Brain microvascular endothelial cell (primary cell): Measurements from ENCODE around the gene THADA.

Source experiments
- DNase-seq: peaks from one replicate; pipeline ENCODE4 v3.0.0-alpha.2; 2020
- H3K27ac ChIP-seq: fragments of 250-450 bp; sonication (Bioruptor Pico); 2 replicates; pipeline ENCODE4 v1.5.1; 2020; ENCODE audit warnings: mild to moderate bottlenecking, moderate library complexity
- H3K27me3 ChIP-seq: fragments of 250-450 bp; sonication (Bioruptor Pico); replicated peaks from 2 replicates; pipeline ENCODE4 v1.5.1; 2020; ENCODE audit warnings: mild to moderate bottlenecking
- H3K36me3 ChIP-seq: fragments of 250-450 bp; sonication (Bioruptor Pico); replicated peaks from 2 replicates; pipeline ENCODE4 v1.5.1; 2020; ENCODE audit warnings: mild to moderate bottlenecking
- H3K4me3 ChIP-seq: 2 replicates; pipeline ENCODE4 v1.5.1; 2011; ENCODE audit warnings: low read depth, mild to moderate bottlenecking, control low read depth, low read length, moderate library complexity
- CTCF ChIP-seq: IDR thresholded peaks from 2 replicates; pipeline ENCODE4 v1.5.1; 2011; ENCODE audit warnings: low read depth, mild to moderate bottlenecking, moderate library complexity, low read length, control low read depth, inconsistent platforms; ENCODE audit errors: missing control alignments
- in situ Hi-C: cut with HindIII; loops from 2 replicates; pipeline ENCODE4 v1.10.0; 2017; ENCODE audit warnings: low sequenced_read_pairs, low pct_ligation_motif_present

Gene THADA

GRCh38 chr2:43370146-43370545 lies 225.7 kb downstream of the THADA start:
- no peaks in the 10 kb centered on the region for H3K36me3 ChIP-seq
- no peak for DNase-seq
- TF ChIP-seq CTCF: no peak
- in situ Hi-C loops: no loop called here
- H3K4me3 ChIP-seq: no peak overlapping the region
- H3K27me3 ChIP-seq: no peaks in the 10 kb centered on the region
- no peak overlapping the region for H3K27ac ChIP-seq

GRCh38 chr2:43368483-43369385 lies 227.1 kb downstream of the THADA start:
- H3K4me3 ChIP-seq: no peak overlapping the region
- H3K27me3 ChIP-seq: no peaks in the 10 kb centered on the region
- no peak overlapping the region for H3K27ac ChIP-seq
- in situ Hi-C loops: no loop called here
- no peaks in the 10 kb centered on the region for H3K36me3 ChIP-seq
- no peak for TF ChIP-seq CTCF
- DNase-seq: no peak

GRCh38 chr2:43367012-43367782 lies 228.6 kb downstream of the THADA start:
- Histone ChIP-seq H3K4me3 (no peak overlapping the region), H3K27me3 (no peaks in the 10 kb centered on the region), H3K27ac (no peak overlapping the region), H3K36me3 (no peaks in the 10 kb centered on the region)
- in situ Hi-C loops: no loop called here
- no peak for TF ChIP-seq CTCF
- DNase-seq: no peak

- in situ Hi-C loops: no loop called here
Measured at GRCh38 chr2:43363120-43363519, 232.7 kb downstream of the THADA start.

GRCh38 chr2:43361286-43361685 lies 234.6 kb downstream of the THADA start:
- Histone ChIP-seq H3K36me3 (no peaks in the 10 kb centered on the region), H3K27ac (no peak overlapping the region), H3K4me3 (no peak overlapping the region), H3K27me3 (no peaks in the 10 kb centered on the region)
- TF ChIP-seq CTCF: no peak
- in situ Hi-C loops: no loop called here
- DNase-seq: no peak

More at GRCh38 chr2:43363120-43363519, 232.7 kb downstream of the THADA start:
- no peaks in the 10 kb centered on the region for H3K27me3 ChIP-seq
- H3K4me3 ChIP-seq: no peak overlapping the region
- no peak overlapping the region for H3K27ac ChIP-seq
- no peak for TF ChIP-seq CTCF
- no peaks in the 10 kb centered on the region for H3K36me3 ChIP-seq
- DNase-seq: no peak
